ENCODE data around the gene TYK2.
"Not testable (repeated sequence)": the region's sequence is repeated elsewhere in the genome, so short reads cannot be mapped to it uniquely, and the experiment has no call there.

The TYK2 gene

DNA sequence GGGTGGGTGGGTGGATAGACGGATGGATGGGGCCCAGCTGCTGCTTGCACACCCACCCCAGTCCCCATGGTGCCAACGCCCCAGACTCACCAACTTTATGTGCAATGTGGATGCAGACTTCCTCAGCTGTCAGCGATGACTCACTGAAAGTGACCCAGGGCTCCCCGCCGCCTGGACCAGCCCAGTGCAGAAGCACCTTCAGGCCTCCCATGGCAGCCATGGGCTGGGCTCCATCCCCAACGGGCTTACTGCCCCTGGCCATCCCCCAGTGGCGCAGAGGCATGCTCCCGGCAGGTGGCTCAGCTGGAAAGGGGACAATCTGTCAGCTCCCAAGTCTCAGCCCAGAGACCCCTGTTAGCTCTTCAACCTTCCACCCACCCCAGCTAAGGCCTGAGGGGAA, 2.2 kb downstream of the TYK2 start:
- no peak overlapping the region for H3K4me3 ChIP-seq
- TF ChIP-seq CTCF (IDR thresholded peaks at IDR 0.05) = no peak
- no peak overlapping the region for H3K27ac ChIP-seq
- H3K4me1 ChIP-seq = peaks cover 0 to 17% (median 12%) of the 10 kb centered on the region in 4 donors
- peaks cover 10 to 54% (median 32%) of the 10 kb centered on the region in 3 donors for H3K36me3 ChIP-seq
- no peaks in the 10 kb centered on the region for H3K9me3 ChIP-seq
- no peak for DNase-seq
- no peaks in the 10 kb centered on the region for H3K27me3 ChIP-seq
- intact Hi-C loops (cut with DNase I; ENCODE audit: low total_unique reads) = no loop called here

DNA sequence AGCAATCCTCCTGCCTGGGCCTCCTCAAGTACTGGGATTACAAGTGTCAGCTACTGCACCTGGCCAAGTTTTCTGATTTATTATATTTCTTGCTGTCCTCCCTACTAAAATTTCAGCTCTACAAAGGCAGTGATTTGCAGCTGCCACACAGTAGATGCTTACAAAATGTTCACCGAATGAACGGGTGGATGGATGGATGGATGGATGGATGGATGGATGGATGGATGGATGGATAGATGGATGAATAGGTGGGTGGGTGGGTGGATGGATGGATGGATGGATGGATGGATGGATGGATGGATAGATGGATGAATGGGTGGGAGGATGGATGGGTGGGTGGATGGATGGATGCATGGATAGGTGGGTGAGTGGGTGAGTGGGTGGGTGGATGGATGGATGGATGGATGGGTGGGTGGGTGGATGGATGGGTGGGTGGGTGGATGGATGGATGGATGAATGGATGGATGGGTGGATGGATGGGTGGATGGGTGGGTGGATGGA, 3.2 kb downstream of the TYK2 start:
- H3K4me1 ChIP-seq = peaks cover 0 to 17% (median 12%) of the 10 kb centered on the region in 4 donors
- H3K9me3 ChIP-seq; DNase-seq; intact Hi-C loops (cut with DNase I; ENCODE audit: low total_unique reads); H3K27ac ChIP-seq; H3K27me3 ChIP-seq; H3K4me3 ChIP-seq: not testable (repeated sequence)
- peaks cover 15 to 62% (median 36%) of the 10 kb centered on the region in 3 donors for H3K36me3 ChIP-seq

- intact Hi-C loops (cut with DNase I; ENCODE audit: low total_unique reads) = no loop called here
- Histone ChIP-seq H3K27me3 (no peaks in the 10 kb centered on the region), H3K9me3 (no peaks in the 10 kb centered on the region), H3K4me1 (peaks cover 0 to 12% (median 8%) of the 10 kb centered on the region in 4 donors), H3K4me3 (no peak overlapping the region), H3K36me3 (peaks cover 15 to 84% (median 36%) of the 10 kb centered on the region in 3 donors), H3K27ac (no peak overlapping the region)
- DNase-seq = no peak
- no peak for TF ChIP-seq CTCF (IDR thresholded peaks at IDR 0.05)
These were observed 5.4 kb downstream of the TYK2 start for GRCh38 chr19:10374931-10375330.

- Histone ChIP-seq H3K9me3 (no peaks in the 10 kb centered on the region), H3K4me3 (no peak overlapping the region), H3K27me3 (no peaks in the 10 kb centered on the region), H3K36me3 (peaks cover 28 to 91% (median 51%) of the 10 kb centered on the region in 3 donors), H3K4me1 (no peaks in the 10 kb centered on the region), H3K27ac (no peak overlapping the region)
- no peak for DNase-seq
- no peak for TF ChIP-seq CTCF (IDR thresholded peaks at IDR 0.05)
- intact Hi-C loops (cut with DNase I; ENCODE audit: low total_unique reads) = no loop called here
These were observed 7.7 kb downstream of the TYK2 start for GRCh38 chr19:10372690-10373089.

GRCh38 chr19:10368101-10368803, 12.1 kb downstream of the TYK2 start:
- Histone ChIP-seq H3K27me3 (no peaks in the 10 kb centered on the region), H3K36me3 (peaks cover 48 to 98% (median 70%) of the 10 kb centered on the region in 3 donors), H3K27ac (no peak overlapping the region), H3K4me3 (no peak overlapping the region), H3K4me1 (no peaks in the 10 kb centered on the region), H3K9me3 (no peaks in the 10 kb centered on the region)
- TF ChIP-seq CTCF (IDR thresholded peaks at IDR 0.05) = no peak
- intact Hi-C loops (cut with DNase I; ENCODE audit: low total_unique reads) = no loop called here
- no peak for DNase-seq

DNA sequence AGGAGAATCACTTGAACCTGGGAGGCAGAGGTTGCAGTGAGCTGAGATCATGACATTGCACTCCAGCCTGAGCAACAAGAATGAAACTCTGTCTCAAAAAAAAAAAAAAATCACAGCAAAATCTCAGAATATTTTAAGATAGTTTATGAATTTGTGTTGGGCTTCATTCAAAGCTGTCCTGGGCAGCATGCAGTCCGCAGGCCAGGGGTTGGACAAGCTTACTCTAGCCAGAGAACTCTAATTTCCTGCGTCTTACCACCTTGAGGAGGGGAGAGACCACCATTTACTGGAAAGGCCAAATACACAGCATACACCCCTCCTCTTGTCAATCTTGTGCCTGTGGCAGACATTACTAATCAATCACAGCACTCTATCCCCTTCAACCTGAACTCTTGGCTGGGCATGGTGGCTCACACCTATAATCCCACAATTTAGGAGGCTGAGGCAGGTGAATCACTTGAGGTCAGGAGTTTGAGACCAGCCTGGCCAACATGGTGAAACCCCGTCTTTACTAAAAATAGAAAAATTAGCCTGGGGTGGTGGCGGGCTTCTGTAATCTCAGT, 13.3 kb downstream of the TYK2 start:
- H3K4me3 ChIP-seq; DNase-seq; H3K27me3 ChIP-seq; H3K4me1 ChIP-seq; intact Hi-C loops (cut with DNase I; ENCODE audit: low total_unique reads); H3K9me3 ChIP-seq; H3K27ac ChIP-seq: not testable (repeated sequence)
- H3K36me3 ChIP-seq = peaks cover 43 to 99% (median 76%) of the 10 kb centered on the region in 3 donors

Data from tibial artery (tissue), 4 donors.